Cardiac muscle cell (in vitro differentiated cells and primary cell): Measurements from ENCODE around the gene ANKRD17. TPM values are rescaled to one million over a fixed set of nuclear protein-coding genes. Genes with fewer than 3 reads are reported as not detected.

Source experiments
- DNase-seq, 2 donors: peaks; one replicate each; pipeline versions ENCODE4 v3.0.0 to v3.0.0-alpha.2; 2010 to 2017; ENCODE audit warnings: low read depth in 1 of 2, low spot score in 1 of 2
- H3K27ac ChIP-seq: fragments of 200-600 bp; sonication (generic); 2 replicates; pipeline ENCODE4 v1.5.1; 2016
- H3K27me3 ChIP-seq: fragments of 200-600 bp; sonication (generic); 2 replicates; pipeline ENCODE4 v1.6.0; 2016; ENCODE audit warnings: control low read depth
- H3K36me3 ChIP-seq: fragments of 200-600 bp; sonication (generic); 2 replicates; pipeline ENCODE4 v1.5.1; 2016; ENCODE audit warnings: control low read depth
- H3K4me1 ChIP-seq: fragments of 200-600 bp; sonication (generic); 2 replicates; pipeline ENCODE4 v1.8.1; 2017; ENCODE audit warnings: low read depth, mild to moderate bottlenecking, mixed run types
- H3K4me3 ChIP-seq: fragments of 200-600 bp; sonication (generic); 2 replicates; pipeline ENCODE4 v1.5.1; 2016; ENCODE audit warnings: mild to moderate bottlenecking
- H3K9me3 ChIP-seq: fragments of 200-600 bp; sonication (generic); 2 replicates; pipeline ENCODE4 v1.5.1; 2017; ENCODE audit warnings: low read depth, mild to moderate bottlenecking, control low read depth
- CTCF ChIP-seq: IDR thresholded peaks from 2 replicates; pipeline ENCODE4 v1.5.1; 2012; ENCODE audit warnings: low read depth, mild to moderate bottlenecking, low read length
- polyA plus RNA-seq: library from polyadenylated mRNA; unstranded; fragments of >200 nt; fragmentation: Nextera tagmentation; extraction: Ambion mirVana; gene quantifications from 2 replicates; pipeline ENCODE4 v1.2.1, GENCODE V29; 2016
- total RNA-seq: library from RNA; depleted of rRNA; stranded (reverse); fragments of >200 nt; gene quantifications from 2 replicates; pipeline ENCODE4 v1.2.3, GENCODE V29; 2016

Gene ANKRD17
- total and polyA plus RNA-seq, 2 experiments from 2014 or later: 38.9 to 60.1 TPM

- no peak overlapping the region for H3K4me3 ChIP-seq
- TF ChIP-seq CTCF: no peak
- H3K36me3 ChIP-seq: no peaks in the 10 kb centered on the region
- H3K27ac ChIP-seq: no peak overlapping the region
- no peaks in the 10 kb centered on the region for H3K9me3 ChIP-seq
- DNase-seq: no peak
- H3K4me1 ChIP-seq: no peaks in the 10 kb centered on the region
- no peaks in the 10 kb centered on the region for H3K27me3 ChIP-seq
Measured at GRCh38 chr4:73244945-73245601, 13.5 kb downstream of the ANKRD17 start.

- H3K36me3 ChIP-seq: no peaks in the 10 kb centered on the region
- TF ChIP-seq CTCF: no peak
- H3K27me3 ChIP-seq: no peaks in the 10 kb centered on the region
- peak overlapping the region; percentile 2 for H3K27ac ChIP-seq
- no peaks in the 10 kb centered on the region for H3K9me3 ChIP-seq
- no peaks in the 10 kb centered on the region for H3K4me1 ChIP-seq
- H3K4me3 ChIP-seq: no peak overlapping the region
- DNase-seq: no peak
Measured at GRCh38 chr4:73237044-73237443, 21.6 kb downstream of the ANKRD17 start.

- no peak for TF ChIP-seq CTCF
- no peaks in the 10 kb centered on the region for H3K27me3 ChIP-seq
- DNase-seq: no peak
- H3K4me3 ChIP-seq: no peak overlapping the region
- no peaks in the 10 kb centered on the region for H3K4me1 ChIP-seq
- H3K9me3 ChIP-seq: no peaks in the 10 kb centered on the region
- no peak overlapping the region for H3K27ac ChIP-seq
- H3K36me3 ChIP-seq: no peaks in the 10 kb centered on the region
Measured at GRCh38 chr4:73236151-73236550, 22.4 kb downstream of the ANKRD17 start.

- no peak for TF ChIP-seq CTCF
- H3K27ac ChIP-seq: no peak overlapping the region
Measured at GRCh38 chr4:73234712-73235111, 23.9 kb downstream of the ANKRD17 start.

GRCh38 chr4:73231518-73232487 lies 26.8 kb downstream of the ANKRD17 start:
- no peak for DNase-seq
- TF ChIP-seq CTCF: no peak
- Histone ChIP-seq H3K36me3 (no peaks in the 10 kb centered on the region), H3K27me3 (no peaks in the 10 kb centered on the region), H3K27ac (peak overlapping the region; percentile 78), H3K9me3 (no peaks in the 10 kb centered on the region), H3K4me3 (no peak overlapping the region), H3K4me1 (no peaks in the 10 kb centered on the region)

More at GRCh38 chr4:73234712-73235111, 23.9 kb downstream of the ANKRD17 start:
- no peaks in the 10 kb centered on the region for H3K4me1 ChIP-seq
- no peaks in the 10 kb centered on the region for H3K36me3 ChIP-seq
- no peaks in the 10 kb centered on the region for H3K27me3 ChIP-seq
- no peaks in the 10 kb centered on the region for H3K9me3 ChIP-seq
- DNase-seq: peak in 1 of 2 donors; percentile 60
- no peak overlapping the region for H3K4me3 ChIP-seq
